Subcutaneous adipose tissue (tissue), 4 donors: Measurements from ENCODE around the gene PLXDC2. TPM values are rescaled to one million over a fixed set of nuclear protein-coding genes. Genes with fewer than 3 reads are reported as not detected.

Experiments
- total RNA-seq, 4 donors: library from RNA; depleted of rRNA; stranded (reverse); fragments of >200 nt; gene quantifications; one replicate each; pipeline ENCODE4 v1.1.0, GENCODE V29; 2016
- TF ChIP-seq, protein P1 (sequence below): fragments of 450-650 bp; IDR thresholded peaks from one replicate; pipeline ENCODE4 v1.5.1; 2016; ENCODE audit warnings: low read depth, mild to moderate bottlenecking, control low read depth, antibody characterized with exemption, moderate library complexity

The PLXDC2 gene
- total RNA-seq, 4 donors from 2014 or later, result 47.7 to 117 (median 84.3) TPM

DNA sequence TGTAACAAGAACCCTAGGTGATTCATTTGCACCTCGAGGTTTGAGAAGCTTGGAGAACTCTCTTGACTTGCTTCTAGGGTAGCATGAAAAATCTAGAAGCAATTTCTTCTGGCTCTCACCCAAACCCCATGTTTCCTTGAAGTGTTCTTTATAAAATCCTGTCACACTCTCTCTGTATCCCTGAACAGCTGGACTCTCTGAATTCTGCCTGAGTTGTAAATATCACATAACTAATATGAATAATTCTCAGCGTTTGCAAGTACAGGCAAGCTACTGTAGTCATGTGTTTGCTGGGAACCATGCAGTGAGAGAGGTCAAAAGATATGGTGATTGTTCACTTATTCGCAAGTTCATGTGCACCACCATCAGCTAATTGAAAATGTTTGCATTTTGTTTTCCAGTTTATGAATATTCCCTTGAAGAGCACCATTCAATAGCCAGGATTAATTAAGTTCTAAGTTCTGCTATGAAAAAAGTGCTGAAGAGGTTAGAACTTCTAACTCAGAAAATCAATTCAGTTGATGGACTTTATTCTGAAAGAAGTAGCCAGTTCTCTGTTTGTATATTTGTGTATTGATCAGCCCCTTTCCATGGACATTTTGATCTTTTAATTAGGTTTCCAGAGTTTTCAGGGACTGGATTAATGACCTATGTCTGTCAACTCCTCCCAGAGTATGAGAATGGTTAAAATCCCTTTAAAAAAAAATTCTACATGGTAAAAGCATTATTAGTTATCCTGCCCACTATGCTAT, 243.0 kb downstream of the PLXDC2 start:
- TF ChIP-seq, protein P1, sequence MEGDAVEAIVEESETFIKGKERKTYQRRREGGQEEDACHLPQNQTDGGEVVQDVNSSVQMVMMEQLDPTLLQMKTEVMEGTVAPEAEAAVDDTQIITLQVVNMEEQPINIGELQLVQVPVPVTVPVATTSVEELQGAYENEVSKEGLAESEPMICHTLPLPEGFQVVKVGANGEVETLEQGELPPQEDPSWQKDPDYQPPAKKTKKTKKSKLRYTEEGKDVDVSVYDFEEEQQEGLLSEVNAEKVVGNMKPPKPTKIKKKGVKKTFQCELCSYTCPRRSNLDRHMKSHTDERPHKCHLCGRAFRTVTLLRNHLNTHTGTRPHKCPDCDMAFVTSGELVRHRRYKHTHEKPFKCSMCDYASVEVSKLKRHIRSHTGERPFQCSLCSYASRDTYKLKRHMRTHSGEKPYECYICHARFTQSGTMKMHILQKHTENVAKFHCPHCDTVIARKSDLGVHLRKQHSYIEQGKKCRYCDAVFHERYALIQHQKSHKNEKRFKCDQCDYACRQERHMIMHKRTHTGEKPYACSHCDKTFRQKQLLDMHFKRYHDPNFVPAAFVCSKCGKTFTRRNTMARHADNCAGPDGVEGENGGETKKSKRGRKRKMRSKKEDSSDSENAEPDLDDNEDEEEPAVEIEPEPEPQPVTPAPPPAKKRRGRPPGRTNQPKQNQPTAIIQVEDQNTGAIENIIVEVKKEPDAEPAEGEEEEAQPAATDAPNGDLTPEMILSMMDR, result no peak

- TF ChIP-seq, protein P1, result no peak
These were observed 249.6 kb downstream of the PLXDC2 start for GRCh38 chr10:20065814-20066213.

DNA sequence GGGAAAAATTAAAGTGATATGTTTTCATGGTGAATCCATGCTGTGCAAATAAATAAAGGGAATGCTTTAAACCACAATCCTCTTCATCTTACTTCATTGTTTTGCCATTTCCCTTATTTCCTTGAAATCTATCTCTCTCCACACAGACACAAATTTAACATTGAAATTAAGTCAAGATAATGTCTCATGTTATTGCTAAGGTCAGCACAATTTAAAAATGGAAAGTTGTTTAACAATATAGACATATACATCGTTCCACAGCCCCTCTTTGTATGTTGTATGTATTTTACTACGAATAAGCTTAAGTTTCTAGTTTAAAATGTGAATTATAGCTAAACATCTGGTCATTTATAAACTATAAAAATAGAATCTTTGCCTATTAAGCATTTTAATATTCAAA, 256.9 kb downstream of the PLXDC2 start:
- TF ChIP-seq, protein P1, result no peak

DNA sequence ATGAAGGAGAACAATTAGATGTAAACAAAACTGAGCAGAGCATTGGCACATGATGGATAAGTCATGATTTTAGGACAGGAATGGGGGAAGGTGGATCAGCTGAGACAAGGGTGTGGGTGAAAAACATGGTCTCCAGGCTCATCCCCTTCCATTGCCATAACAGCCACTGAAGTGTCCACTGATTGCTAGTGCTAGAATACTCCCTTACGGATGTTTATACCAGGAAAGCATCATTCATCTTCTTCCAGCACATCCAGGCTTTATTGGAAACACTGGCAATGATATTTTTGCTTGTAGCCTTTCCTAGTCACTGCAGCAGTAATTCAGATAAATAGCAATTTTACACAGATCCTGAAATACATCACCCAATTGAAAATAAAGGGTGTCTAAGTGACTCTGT, 259.5 kb downstream of the PLXDC2 start:
- TF ChIP-seq, protein P1, result no peak

- TF ChIP-seq, protein P1, result no peak
These were observed 268.2 kb downstream of the PLXDC2 start for GRCh38 chr10:20084451-20084850.

DNA sequence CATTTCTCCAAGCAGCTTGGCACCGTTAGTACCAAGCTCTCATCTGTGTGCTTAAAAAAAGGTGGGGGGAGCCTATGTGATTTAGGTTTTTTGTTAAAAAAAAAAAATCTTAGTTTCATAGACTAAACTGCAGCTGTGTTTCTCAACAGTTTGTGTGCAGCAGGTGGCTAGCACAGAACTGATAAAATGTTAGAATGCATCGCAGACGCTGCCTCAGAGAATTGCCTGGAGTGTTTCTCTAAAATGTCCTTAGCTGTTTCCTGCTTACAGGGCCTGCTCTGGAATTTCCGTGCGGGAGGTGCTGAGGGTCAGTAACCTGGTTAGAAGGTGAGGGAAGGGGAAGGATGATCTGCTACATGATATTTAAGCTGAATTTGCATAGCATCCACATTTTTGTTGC, 268.9 kb downstream of the PLXDC2 start:
- TF ChIP-seq, protein P1, result no peak

DNA sequence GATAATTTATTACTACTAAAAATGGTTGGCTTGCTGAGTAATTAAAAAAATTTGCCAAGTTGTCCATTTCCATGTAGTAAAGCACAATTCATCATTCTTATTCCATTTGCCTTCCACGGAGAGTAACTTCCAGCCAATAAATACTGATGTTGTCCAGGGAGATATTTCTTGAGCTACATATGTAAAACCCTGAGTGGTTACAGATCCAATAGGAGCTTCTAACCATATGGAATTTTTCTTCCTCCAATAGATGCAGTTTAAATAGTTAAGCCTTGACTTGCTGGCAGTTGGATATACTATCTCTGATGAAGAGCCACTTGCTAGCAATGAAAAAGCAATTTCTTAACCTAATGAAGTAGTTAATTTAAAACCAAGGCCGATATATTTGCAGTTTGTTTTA, 271.1 kb downstream of the PLXDC2 start:
- TF ChIP-seq, protein P1, result no peak
